Liver (tissue), 9 donors: ENCODE data around the gene ZFP36L1. TPM values are rescaled to one million over a fixed set of nuclear protein-coding genes. Genes with fewer than 3 reads are reported as not detected.

Source experiments
- DNase-seq: peaks from one replicate; pipeline ENCODE4 v3.0.0-alpha.2; 2017; ENCODE audit warnings: low spot score
- H3K27ac ChIP-seq, 2 donors: one replicate each; pipeline ENCODE4 v1.7.0; 2013; ENCODE audit warnings: inconsistent platforms in 2 of 2, low read length in 2 of 2, control low read depth in 1 of 2, low read depth in 1 of 2, mild to moderate bottlenecking in 1 of 2
- H3K27me3 ChIP-seq, 4 donors: one replicate each; pipeline versions ENCODE4 v1.6.1 to v1.7.0; 2013; ENCODE audit warnings: low read length in 3 of 4, inconsistent platforms in 1 of 4, mild to moderate bottlenecking in 1 of 4, moderate library complexity in 1 of 4; ENCODE audit not compliant: control insufficient read depth in 4 of 4, insufficient read depth in 4 of 4
- H3K36me3 ChIP-seq, 4 donors: one replicate each; pipeline versions ENCODE4 v1.6.1 to v1.7.0; 2013; ENCODE audit warnings: low read length in 3 of 4, mild to moderate bottlenecking in 3 of 4, low read depth in 1 of 4, moderate library complexity in 1 of 4; ENCODE audit not compliant: control insufficient read depth in 4 of 4, insufficient read depth in 3 of 4
- H3K4me1 ChIP-seq, 4 donors: one replicate each; pipeline versions ENCODE4 v1.6.1 to v1.7.0; 2013; ENCODE audit warnings: low read length in 3 of 4, mild to moderate bottlenecking in 3 of 4, moderate library complexity in 1 of 4; ENCODE audit not compliant: control insufficient read depth in 4 of 4, insufficient read depth in 4 of 4
- H3K4me3 ChIP-seq, 3 donors: one replicate each; pipeline versions ENCODE4 v1.6.1 to v1.7.0; 2013; ENCODE audit warnings: low read length in 3 of 3, control low read depth in 1 of 3, low read depth in 1 of 3, mild to moderate bottlenecking in 1 of 3
- H3K9ac ChIP-seq, 2 donors: one replicate each; pipeline ENCODE4 v1.7.0; 2013; ENCODE audit warnings: low read length in 2 of 2, mild to moderate bottlenecking in 2 of 2, moderate library complexity in 2 of 2, control low read depth in 1 of 2, low read depth in 1 of 2
- H3K9me3 ChIP-seq, 4 donors: one replicate each; pipeline versions ENCODE4 v1.6.1 to v1.7.0; 2013; ENCODE audit warnings: low read length in 3 of 4; ENCODE audit not compliant: control insufficient read depth in 4 of 4
- ATF3 ChIP-seq: IDR thresholded peaks from 2 replicates; pipeline ENCODE4 v1.6.1; 2016; ENCODE audit warnings: antibody characterized with exemption
- CTCF ChIP-seq: fragments of 150-350 bp; IDR thresholded peaks from 2 replicates; pipeline ENCODE4 v1.5.1; 2017; ENCODE audit warnings: improper control_type of control experiment, low read depth, low read length; ENCODE audit not compliant: missing input control
- EGR1 ChIP-seq, 2 donors: IDR thresholded peaks; 2 replicates each; pipeline ENCODE4 v1.6.1; 2016 to 2018; ENCODE audit warnings: antibody characterized with exemption in 2 of 2, low read depth in 2 of 2
- FOXA2 ChIP-seq: IDR thresholded peaks from 2 replicates; pipeline ENCODE4 v1.6.1; 2016; ENCODE audit warnings: antibody characterized with exemption
- GABPA ChIP-seq, 2 donors: IDR thresholded peaks in 1 of 2; conservative IDR thresholded peaks in 1 of 2; 2 replicates each; pipeline ENCODE4 v1.6.1; 2016; ENCODE audit warnings: antibody characterized with exemption in 2 of 2, mild to moderate bottlenecking in 1 of 2, moderate library complexity in 1 of 2
- HNF4G ChIP-seq: IDR thresholded peaks from 2 replicates; pipeline ENCODE4 v1.6.1; 2016; ENCODE audit warnings: antibody characterized with exemption
- MAX ChIP-seq: IDR thresholded peaks from 2 replicates; pipeline ENCODE4 v1.6.1; 2016; ENCODE audit warnings: antibody characterized with exemption
- NR2F2 ChIP-seq: IDR thresholded peaks from 2 replicates; pipeline ENCODE4 v1.6.1; 2016; ENCODE audit warnings: antibody characterized with exemption
- RAD21 ChIP-seq, 2 donors: IDR thresholded peaks; 2 replicates each; pipeline ENCODE4 v1.6.1; 2016; ENCODE audit warnings: antibody characterized with exemption in 2 of 2, mild to moderate bottlenecking in 2 of 2
- SP1 ChIP-seq: IDR thresholded peaks from 2 replicates; pipeline ENCODE4 v1.6.1; 2018; ENCODE audit warnings: antibody characterized with exemption, mild to moderate bottlenecking
- TAF1 ChIP-seq: conservative IDR thresholded peaks from 2 replicates; pipeline ENCODE4 v1.6.1; 2016; ENCODE audit warnings: antibody characterized with exemption, mild to moderate bottlenecking
- YY1 ChIP-seq: IDR thresholded peaks from 2 replicates; pipeline ENCODE4 v1.6.1; 2016; ENCODE audit warnings: antibody characterized with exemption, mild to moderate bottlenecking
- ZBTB33 ChIP-seq: IDR thresholded peaks from 2 replicates; pipeline ENCODE4 v1.6.1; 2016; ENCODE audit warnings: antibody characterized with exemption
- WGBS: extraction: QIAGEN DNeasy Blood & Tissue Kit; methylation state at CpG from one replicate; pipeline ENCODE4 v1.1.7; 2013; 5-methylcytosine and 5-hydroxymethylcytosine counted together
- polyA plus RNA-seq, 2 donors: library from polyadenylated mRNA; stranded (reverse) in 1 of 2; unstranded in 1 of 2; fragments of 200-250 nt in 1 of 2; fragments of >200 nt in 1 of 2; fragmentation: Nextera tagmentation in 1 of 2; extraction: Ambion mirVana in 1 of 2; gene quantifications; one replicate each; pipeline versions ENCODE4 v1.2.1 to v1.2.3, GENCODE V29; 2013 to 2015
- total RNA-seq, 2 donors: library from RNA; depleted of rRNA; stranded (reverse); fragments of >200 nt; gene quantifications; one replicate each; pipeline ENCODE4 v1.2.3, GENCODE V29; 2014
- donor health status: healthy.
- donor health status: healthy.
- donor health status: healthy.
- donor health status: healthy.
- donor health status: healthy.

The ZFP36L1 gene
- total and polyA plus RNA-seq, 4 donors, result 25.0 to 170 (median 69.5) TPM

GRCh38 chr14:68796418-68797101 is 3.7 kb upstream of the ZFP36L1 start:
- H3K36me3 ChIP-seq, result no peaks in the 10 kb centered on the region
- peak overlapping the region; percentile 5 to 98 for H3K9ac ChIP-seq
- peak; percentile 40 for DNase-seq
- TF ChIP-seq TAF1 (peak; percentile 40), YY1 (peak; percentile 16), MAX (peak; percentile 41), CTCF (no peak), GABPA (IDR thresholded peaks at IDR 0.05 in 1 of 2, conservative IDR thresholded peaks at IDR 0.05 in 1 of 2) (no peak), NR2F2 (peak; percentile 32), ATF3 (no peak)
- no peaks in the 10 kb centered on the region for H3K9me3 ChIP-seq
- H3K4me1 ChIP-seq, result peaks cover 0 to 6% (median 2%) of the 10 kb centered on the region in 4 donors
- no peaks in the 10 kb centered on the region for H3K27me3 ChIP-seq
- H3K27ac ChIP-seq, result peak overlapping the region; percentile 99 to 100
- peak overlapping the region; percentile 64 to 76 (median 75) for H3K4me3 ChIP-seq
- WGBS, result 61% methylated on average over 5 of the region's 5 CpGs

GRCh38 chr14:68795597-68796417 is 2.9 kb upstream of the ZFP36L1 start:
- H3K36me3 ChIP-seq, result peaks cover 0 to 6% (median 0%) of the 10 kb centered on the region in 4 donors
- peaks cover 0 to 6% (median 2%) of the 10 kb centered on the region in 4 donors for H3K4me1 ChIP-seq
- TF ChIP-seq CTCF (peak; percentile 77), HNF4G (no peak), TAF1 (peak; percentile 30), EGR1 (IDR thresholded peaks at IDR 0.05; ENCODE audit: low read depth in 2 of 2) (no peak), SP1 (peak; percentile 45), RAD21 (IDR thresholded peaks at IDR 0.05) (peak; percentile 53 to 69), FOXA2 (no peak), YY1 (peak; percentile 29), GABPA (IDR thresholded peaks at IDR 0.05 in 1 of 2, conservative IDR thresholded peaks at IDR 0.05 in 1 of 2) (peak in 1 of 2 donors; percentile 70), ZBTB33 (no peak)
- peak overlapping the region; percentile 98 to 99 for H3K9ac ChIP-seq
- peak overlapping the region; percentile 99 to 100 for H3K27ac ChIP-seq
- peak overlapping the region; percentile 64 to 76 (median 75) for H3K4me3 ChIP-seq
- WGBS, result under 1% methylated on average over 70 of the region's 70 CpGs
- H3K27me3 ChIP-seq, result no peaks in the 10 kb centered on the region
- H3K9me3 ChIP-seq, result no peaks in the 10 kb centered on the region
- DNase-seq, result peak; percentile 82
